Activated CD4-positive, alpha-beta T cell treated with anti-CD3 and anti-CD28 coated beads, Interleukin-2, amount 10 ng/mL, durations not matched to agents 24 days and 14 days (primary cell): Measurements from ENCODE around the gene ARL13A. TPM values are rescaled to one million over a fixed set of nuclear protein-coding genes. Genes with fewer than 3 reads are reported as not detected.
A peak's percentile ranks its signal among the peaks of the same experiment; 100 is the strongest.
"Not testable (repeated sequence)": the region's sequence is repeated elsewhere in the genome, so short reads cannot be mapped to it uniquely, and the experiment has no call there.

Experiments used
- DNase-seq: peaks from one replicate; pipeline ENCODE4 v3.0.0; 2022
- H3K27ac Mint-ChIP-seq: one replicate; pipeline ENCODE4 v1.8.0; 2022; ENCODE audit warnings: mild to moderate bottlenecking, mixed read lengths
- H3K27me3 Mint-ChIP-seq: one replicate; pipeline ENCODE4 v1.8.0; 2022; ENCODE audit warnings: mixed read lengths
- H3K36me3 Mint-ChIP-seq: one replicate; pipeline ENCODE4 v1.8.0; 2022; ENCODE audit warnings: low read depth, mild to moderate bottlenecking, mixed read lengths
- H3K4me1 Mint-ChIP-seq: one replicate; pipeline ENCODE4 v1.8.0; 2021; ENCODE audit warnings: mixed read lengths
- H3K4me3 Mint-ChIP-seq: one replicate; pipeline ENCODE4 v1.8.0; 2022; ENCODE audit warnings: mild to moderate bottlenecking, moderate library complexity, mixed read lengths
- H3K9me3 Mint-ChIP-seq: one replicate; pipeline ENCODE4 v1.8.0; 2021; ENCODE audit warnings: mixed read lengths
- intact Hi-C: fragments of 100-400 bp; cut with micrococcal nuclease; formaldehyde crosslinking; loops from one replicate; pipeline ENCODE4 v1.15.1; 2023
- total RNA-seq: library from RNA; stranded (reverse); gene quantifications from 2 replicates; pipeline ENCODE4 v1.2.3, GENCODE V29; 2022

ARL13A gene
- total RNA-seq, 1 donor from 2014 or later = not detected

DNA sequence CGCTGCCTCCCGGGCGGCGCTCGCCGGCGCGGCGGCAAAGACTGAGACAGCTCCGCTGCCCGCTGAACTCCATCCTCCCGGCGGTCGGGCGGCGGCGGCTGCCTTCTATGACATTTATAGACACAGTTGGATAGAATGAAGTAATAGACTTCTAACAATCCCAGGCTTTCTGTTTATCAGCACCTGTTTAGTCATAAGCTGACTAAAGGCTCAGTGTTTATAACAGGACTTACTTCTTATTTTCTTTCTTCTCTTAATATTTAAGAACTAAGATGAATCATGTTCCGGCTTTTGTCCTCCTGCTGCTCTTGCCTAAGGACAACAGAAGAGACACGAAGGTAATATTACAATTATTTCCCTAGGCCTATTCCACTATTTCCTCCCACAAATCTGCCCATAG lies 3.9 kb downstream of the ARL13A start:
- DNase-seq = no peak
- Mint-ChIP-seq H3K4me1 (no peaks in the 10 kb centered on the region), H3K9me3 (no peaks in the 10 kb centered on the region), H3K27me3 (no peaks in the 10 kb centered on the region), H3K36me3 (no peaks in the 10 kb centered on the region), H3K27ac (no peak overlapping the region), H3K4me3 (no peak overlapping the region)
- intact Hi-C loops = no loop called here

- no peaks in the 10 kb centered on the region for H3K27me3 Mint-ChIP-seq
- H3K27ac Mint-ChIP-seq = no peak overlapping the region
- intact Hi-C loops = no loop called here
- H3K9me3 Mint-ChIP-seq = no peaks in the 10 kb centered on the region
- H3K36me3 Mint-ChIP-seq = no peaks in the 10 kb centered on the region
- H3K4me1 Mint-ChIP-seq = no peaks in the 10 kb centered on the region
- H3K4me3 Mint-ChIP-seq = no peak overlapping the region
- no peak for DNase-seq
Measured at GRCh38 chrX:100975212-100975611, 5.7 kb downstream of the ARL13A start.

DNA sequence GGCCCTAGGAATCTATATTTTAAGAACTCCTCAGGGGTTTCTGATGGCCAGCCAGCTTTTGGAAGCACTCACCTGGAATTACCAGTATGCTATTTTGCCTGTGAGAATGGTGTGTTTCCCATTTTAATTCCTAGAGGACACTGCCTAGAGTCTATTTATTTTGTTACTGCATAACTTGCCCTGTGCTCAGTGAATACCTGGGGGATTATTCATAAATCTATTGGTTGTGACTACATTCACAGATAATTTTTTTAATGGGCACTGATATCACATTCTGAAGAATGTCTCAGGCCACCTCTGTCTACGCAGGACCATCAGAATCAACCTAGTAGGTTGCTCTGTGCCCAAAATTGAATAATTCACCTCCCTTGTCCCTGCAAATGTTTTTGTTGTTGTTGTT lies 6.7 kb downstream of the ARL13A start:
- Mint-ChIP-seq H3K4me3 (no peak overlapping the region), H3K27me3 (no peaks in the 10 kb centered on the region), H3K27ac (no peak overlapping the region), H3K4me1 (no peaks in the 10 kb centered on the region), H3K9me3 (no peaks in the 10 kb centered on the region), H3K36me3 (no peaks in the 10 kb centered on the region)
- intact Hi-C loops = no loop called here
- no peak for DNase-seq

GRCh38 chrX:100979881-100980607 lies 10.5 kb downstream of the ARL13A start:
- H3K27ac Mint-ChIP-seq = no peak overlapping the region
- intact Hi-C loops = no loop called here
- no peaks in the 10 kb centered on the region for H3K27me3 Mint-ChIP-seq
- no peaks in the 10 kb centered on the region for H3K9me3 Mint-ChIP-seq
- H3K36me3 Mint-ChIP-seq = no peaks in the 10 kb centered on the region
- no peak for DNase-seq
- H3K4me3 Mint-ChIP-seq = no peak overlapping the region
- H3K4me1 Mint-ChIP-seq = no peaks in the 10 kb centered on the region

- intact Hi-C loops = no loop called here
- Mint-ChIP-seq H3K4me3 (no peak overlapping the region), H3K27ac (no peak overlapping the region), H3K36me3 (no peaks in the 10 kb centered on the region), H3K4me1 (no peaks in the 10 kb centered on the region), H3K9me3 (no peaks in the 10 kb centered on the region), H3K27me3 (no peaks in the 10 kb centered on the region)
- DNase-seq = no peak
Measured at GRCh38 chrX:100980608-100981497, 11.3 kb downstream of the ARL13A start.

DNA sequence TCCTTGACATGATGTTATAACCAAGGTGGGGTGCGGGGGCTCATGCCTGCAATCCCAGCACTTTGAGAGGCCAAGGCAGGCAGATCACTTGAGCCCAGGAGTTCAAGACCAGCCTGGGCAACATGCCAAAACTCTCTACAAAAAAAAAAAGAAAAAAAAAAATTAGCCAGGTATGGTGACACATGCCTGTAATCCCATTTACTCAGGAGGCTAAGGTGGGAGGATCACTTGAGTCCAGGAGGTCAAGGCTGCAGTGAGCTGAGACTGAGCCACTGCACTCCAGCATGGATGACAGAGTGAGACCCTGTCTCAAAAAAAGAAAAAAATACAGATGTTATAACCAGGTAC lies 12.0 kb downstream of the ARL13A start:
- DNase-seq, H3K9me3 Mint-ChIP-seq, H3K4me1 Mint-ChIP-seq, H3K36me3 Mint-ChIP-seq, H3K4me3 Mint-ChIP-seq, H3K27me3 Mint-ChIP-seq, H3K27ac Mint-ChIP-seq, intact Hi-C loops: not testable (repeated sequence)

- intact Hi-C loops = no loop called here
- no peaks in the 10 kb centered on the region for H3K27me3 Mint-ChIP-seq
- no peak overlapping the region for H3K4me3 Mint-ChIP-seq
- DNase-seq = no peak
- peaks cover 5% of the 10 kb centered on the region for H3K36me3 Mint-ChIP-seq
- no peak overlapping the region for H3K27ac Mint-ChIP-seq
- no peaks in the 10 kb centered on the region for H3K4me1 Mint-ChIP-seq
- H3K9me3 Mint-ChIP-seq = peaks cover 3% of the 10 kb centered on the region
Measured at GRCh38 chrX:100984818-100985217, 15.3 kb downstream of the ARL13A start.

DNA sequence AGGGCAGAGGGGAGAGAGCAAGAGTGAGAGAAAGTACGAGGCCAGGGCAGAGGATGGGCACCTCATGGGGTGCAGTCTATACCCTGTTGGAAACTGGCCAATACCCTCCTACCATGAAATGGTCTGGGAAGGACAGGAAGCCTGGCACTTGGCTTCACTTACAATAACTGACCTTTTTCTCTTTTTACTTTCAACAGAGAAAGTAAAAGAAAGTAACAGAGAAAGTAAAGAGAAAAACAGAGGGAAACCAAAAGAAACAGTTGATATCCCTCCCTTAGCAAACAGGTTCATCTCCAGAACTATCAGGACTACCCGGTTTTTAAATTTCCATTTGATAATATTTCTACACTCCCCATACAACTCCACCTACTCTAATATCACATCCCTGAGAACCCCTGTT lies 20.6 kb downstream of the ARL13A start:
- H3K4me3 Mint-ChIP-seq = no peak overlapping the region
- DNase-seq = no peak
- H3K27me3 Mint-ChIP-seq = no peaks in the 10 kb centered on the region
- H3K4me1 Mint-ChIP-seq = peaks cover 10% of the 10 kb centered on the region
- no peak overlapping the region for H3K27ac Mint-ChIP-seq
- intact Hi-C loops = loop anchor here (10.0 kb wide), 1 partner anchor 165 kb away; the partner anchor contains the start of gene CSTF2
- H3K9me3 Mint-ChIP-seq = peaks cover 3% of the 10 kb centered on the region
- H3K36me3 Mint-ChIP-seq = peaks cover 11% of the 10 kb centered on the region

DNA sequence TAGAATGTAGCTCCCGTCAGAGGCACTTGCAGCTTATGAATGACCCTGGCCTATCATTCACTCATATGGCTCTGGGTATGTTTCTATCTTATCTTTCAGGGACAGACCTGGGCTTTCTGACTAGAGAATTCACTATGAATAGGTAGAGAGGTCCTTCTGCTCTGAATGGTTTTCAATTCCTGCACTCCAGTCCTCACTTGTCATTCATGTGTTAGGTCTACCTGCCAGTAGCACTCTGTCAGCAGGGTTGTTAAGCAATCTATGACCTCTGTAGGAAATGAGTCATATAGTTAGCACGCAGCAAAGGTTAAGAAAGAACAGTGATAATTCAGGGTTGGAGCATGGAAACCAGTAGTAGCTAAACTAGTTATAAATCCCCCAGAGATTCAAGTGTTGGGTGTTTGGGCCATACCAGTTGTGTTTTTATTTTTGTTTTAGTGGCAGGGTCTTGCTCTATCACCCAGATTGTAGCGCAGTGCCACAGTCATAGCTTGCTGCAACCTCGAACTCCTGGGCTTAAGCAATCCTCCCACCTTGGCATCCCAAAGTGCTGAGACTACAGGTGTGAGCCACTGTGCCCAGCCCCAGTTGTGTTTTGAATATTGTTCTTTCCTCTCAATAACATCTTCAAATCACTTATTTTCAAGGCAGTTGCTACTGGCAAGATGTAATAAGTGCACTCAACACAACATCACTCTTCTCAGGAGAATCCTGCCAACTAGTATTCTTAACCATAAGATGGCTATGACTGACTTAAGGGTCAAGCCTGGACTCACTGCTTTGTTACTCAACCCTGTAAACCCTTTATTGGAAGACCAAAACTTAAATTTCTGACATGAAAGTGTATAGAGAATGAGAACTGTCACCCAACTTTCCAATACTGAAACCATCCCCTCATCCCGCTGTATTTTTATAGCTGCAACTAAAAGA lies 25.1 kb downstream of the ARL13A start:
- Mint-ChIP-seq H3K9me3 (peaks cover 1% of the 10 kb centered on the region), H3K27me3 (no peaks in the 10 kb centered on the region), H3K4me3 (peak overlapping the region; percentile 55), H3K36me3 (peaks cover 12% of the 10 kb centered on the region), H3K27ac (peak overlapping the region; percentile 86), H3K4me1 (peaks cover 17% of the 10 kb centered on the region)
- intact Hi-C loops = loop anchor here (2.0 to 10.0 kb wide), 4 partner anchors 58 to 170 kb away; partner anchors contain the start of genes CENPI, CSTF2 and TRMT2B
- DNase-seq = peak; percentile 57

GRCh38 chrX:100995469-100995868 lies 26.0 kb downstream of the ARL13A start:
- Mint-ChIP-seq H3K9me3 (no peaks in the 10 kb centered on the region), H3K27me3 (no peaks in the 10 kb centered on the region), H3K27ac (peak overlapping the region; percentile 86), H3K4me3 (peak overlapping the region; percentile 55), H3K36me3 (peaks cover 11% of the 10 kb centered on the region), H3K4me1 (peaks cover 17% of the 10 kb centered on the region)
- intact Hi-C loops = loop anchor here (2.0 to 10.0 kb wide), 4 partner anchors 57 to 171 kb away; partner anchors contain the start of genes CENPI, CSTF2 and TRMT2B
- DNase-seq = peak; percentile 55

GRCh38 chrX:100999451-100999850 lies 29.9 kb downstream of the ARL13A start:
- Mint-ChIP-seq H3K4me1 (peaks cover 13% of the 10 kb centered on the region), H3K4me3 (no peak overlapping the region), H3K27me3 (no peaks in the 10 kb centered on the region), H3K27ac (no peak overlapping the region), H3K36me3 (peaks cover 7% of the 10 kb centered on the region), H3K9me3 (no peaks in the 10 kb centered on the region)
- intact Hi-C loops = loop anchor here (5.0 to 10.0 kb wide), 2 partner anchors 98 to 175 kb away; partner anchors contain the start of genes CENPI and CSTF2
- DNase-seq = no peak

GRCh38 chrX:101009090-101009489 lies 39.6 kb downstream of the ARL13A start:
- no peak overlapping the region for H3K4me3 Mint-ChIP-seq
- H3K36me3 Mint-ChIP-seq = peaks cover 30% of the 10 kb centered on the region
- H3K27me3 Mint-ChIP-seq = no peaks in the 10 kb centered on the region
- DNase-seq = no peak
- no peaks in the 10 kb centered on the region for H3K9me3 Mint-ChIP-seq
- no peak overlapping the region for H3K27ac Mint-ChIP-seq
- intact Hi-C loops = no loop called here
- H3K4me1 Mint-ChIP-seq = no peaks in the 10 kb centered on the region

- H3K27me3 Mint-ChIP-seq, DNase-seq, H3K4me3 Mint-ChIP-seq, H3K4me1 Mint-ChIP-seq, H3K27ac Mint-ChIP-seq, intact Hi-C loops, H3K9me3 Mint-ChIP-seq: not testable (repeated sequence)
- H3K36me3 Mint-ChIP-seq = peaks cover 30% of the 10 kb centered on the region
Measured at GRCh38 chrX:101012031-101012430, 42.5 kb downstream of the ARL13A start.
